KMS-11 (cell line): ENCODE results near the gene IFNG-AS1.

ENCODE experiments used
- H2AFZ ChIP-seq: fragments of 200-600 bp; sonication (generic); 2 replicates; pipeline ENCODE4 v1.6.1; 2016; ENCODE audit warnings: antibody characterized with exemption, mixed run types, low read depth
- H3K27ac ChIP-seq: fragments of 200-600 bp; sonication (generic); 2 replicates; pipeline ENCODE4 v1.6.1; 2016; ENCODE audit warnings: mild to moderate bottlenecking, mixed run types
- H3K27me3 ChIP-seq: fragments of 200-600 bp; sonication (generic); 2 replicates; pipeline ENCODE4 v1.6.1; 2017; ENCODE audit warnings: mild to moderate bottlenecking, low read depth, mixed run types, moderate library complexity; ENCODE audit not compliant: insufficient read depth
- H3K36me3 ChIP-seq: fragments of 200-600 bp; sonication (generic); 2 replicates; pipeline ENCODE4 v1.6.1; 2017; ENCODE audit warnings: mild to moderate bottlenecking, mixed run types; ENCODE audit not compliant: insufficient read depth
- H3K4me1 ChIP-seq: fragments of 200-600 bp; sonication (generic); 2 replicates; pipeline ENCODE4 v1.6.1; 2016; ENCODE audit warnings: mild to moderate bottlenecking, low read depth, mixed run types; ENCODE audit not compliant: poor library complexity, severe bottlenecking
- H3K4me2 ChIP-seq: fragments of 200-600 bp; sonication (generic); 2 replicates; pipeline ENCODE4 v1.7.0; 2016; ENCODE audit warnings: mild to moderate bottlenecking, mixed run types
- H3K4me3 ChIP-seq: fragments of 200-600 bp; sonication (generic); IDR thresholded peaks from 2 replicates; pipeline ENCODE4 v1.6.1; 2017; ENCODE audit warnings: low read depth, low read length, mixed read lengths; ENCODE audit not compliant: insufficient read depth
- H3K79me2 ChIP-seq: fragments of 200-600 bp; sonication (generic); 2 replicates; pipeline ENCODE4 v1.6.1; 2016; ENCODE audit warnings: low read depth, mixed run types; ENCODE audit not compliant: insufficient read depth
- H3K9ac ChIP-seq: fragments of 200-600 bp; sonication (generic); 2 replicates; pipeline ENCODE4 v1.6.1; 2016; ENCODE audit warnings: mild to moderate bottlenecking, mixed run types
- H4K20me1 ChIP-seq: fragments of 200-600 bp; sonication (generic); 2 replicates; pipeline ENCODE4 v1.6.1; 2016; ENCODE audit warnings: mild to moderate bottlenecking, mixed run types; ENCODE audit not compliant: insufficient read depth
- TF ChIP-seq, protein P1 (sequence below): fragments of 200-600 bp; sonication (generic); conservative IDR thresholded peaks from 2 replicates; pipeline ENCODE4 v1.6.1; 2017; ENCODE audit warnings: low read depth, mild to moderate bottlenecking, antibody characterized with exemption, low read length, moderate library complexity, mixed read lengths

Gene IFNG-AS1

DNA sequence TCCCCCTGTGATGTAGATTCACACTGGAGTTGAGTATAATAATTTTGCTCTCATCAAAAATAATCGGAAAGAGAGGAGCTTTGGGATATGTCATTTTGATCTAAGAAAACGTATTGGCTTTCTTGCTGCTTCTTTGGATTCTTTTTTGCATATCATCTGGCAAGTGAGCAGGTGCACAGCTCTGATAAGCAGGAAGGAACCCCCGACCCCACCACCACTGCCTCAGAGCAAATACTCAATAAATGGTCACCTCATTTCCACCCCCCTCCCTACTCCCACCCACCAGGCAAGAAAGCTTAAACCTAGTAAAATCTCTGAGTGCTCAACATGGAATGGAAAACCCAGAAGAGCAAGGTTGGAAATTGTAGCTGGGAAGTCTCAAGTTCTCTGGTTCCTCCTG is 49.4 kb downstream of the IFNG-AS1 start:
- Histone ChIP-seq H2AFZ (no peak overlapping the region), H3K27me3 (no peaks in the 10 kb centered on the region), H3K79me2 (no peaks in the 10 kb centered on the region), H3K9ac (no peak overlapping the region), H4K20me1 (no peaks in the 10 kb centered on the region), H3K36me3 (no peaks in the 10 kb centered on the region), H3K27ac (no peak overlapping the region), H3K4me1 (peaks cover 7% of the 10 kb centered on the region), H3K4me3 (no peak overlapping the region), H3K4me2 (no peak overlapping the region)
- TF ChIP-seq, protein P1, sequence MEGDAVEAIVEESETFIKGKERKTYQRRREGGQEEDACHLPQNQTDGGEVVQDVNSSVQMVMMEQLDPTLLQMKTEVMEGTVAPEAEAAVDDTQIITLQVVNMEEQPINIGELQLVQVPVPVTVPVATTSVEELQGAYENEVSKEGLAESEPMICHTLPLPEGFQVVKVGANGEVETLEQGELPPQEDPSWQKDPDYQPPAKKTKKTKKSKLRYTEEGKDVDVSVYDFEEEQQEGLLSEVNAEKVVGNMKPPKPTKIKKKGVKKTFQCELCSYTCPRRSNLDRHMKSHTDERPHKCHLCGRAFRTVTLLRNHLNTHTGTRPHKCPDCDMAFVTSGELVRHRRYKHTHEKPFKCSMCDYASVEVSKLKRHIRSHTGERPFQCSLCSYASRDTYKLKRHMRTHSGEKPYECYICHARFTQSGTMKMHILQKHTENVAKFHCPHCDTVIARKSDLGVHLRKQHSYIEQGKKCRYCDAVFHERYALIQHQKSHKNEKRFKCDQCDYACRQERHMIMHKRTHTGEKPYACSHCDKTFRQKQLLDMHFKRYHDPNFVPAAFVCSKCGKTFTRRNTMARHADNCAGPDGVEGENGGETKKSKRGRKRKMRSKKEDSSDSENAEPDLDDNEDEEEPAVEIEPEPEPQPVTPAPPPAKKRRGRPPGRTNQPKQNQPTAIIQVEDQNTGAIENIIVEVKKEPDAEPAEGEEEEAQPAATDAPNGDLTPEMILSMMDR, result no peak

DNA sequence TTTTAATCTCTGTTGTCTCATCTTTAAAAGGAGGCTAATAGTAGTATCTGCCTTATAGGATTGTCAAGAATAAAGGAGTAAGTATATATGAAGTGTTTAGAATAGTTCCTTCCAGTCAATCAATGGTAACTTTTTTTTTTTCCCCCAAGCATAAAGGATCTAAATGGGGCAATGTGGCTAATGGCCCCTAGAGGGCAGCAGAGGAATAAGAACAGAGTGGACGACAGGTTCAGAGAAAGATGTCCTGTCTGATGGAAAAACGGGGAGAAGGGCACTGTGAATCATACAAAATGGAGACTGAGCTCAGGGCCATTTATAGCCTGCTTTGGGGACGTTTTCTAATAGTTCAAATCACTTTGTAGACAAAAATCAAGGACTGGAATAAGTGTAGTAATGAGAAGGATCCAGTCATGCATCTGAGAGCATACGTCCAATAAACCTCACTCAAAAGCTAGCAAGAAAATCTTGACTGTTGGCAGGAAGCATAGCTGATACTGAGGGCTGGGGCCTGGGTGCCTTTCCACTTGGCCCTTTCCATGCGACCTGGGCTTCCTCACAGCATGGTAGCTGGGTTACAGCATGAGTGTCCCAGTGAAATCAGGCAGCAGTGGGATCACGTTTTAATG is 51.3 kb downstream of the IFNG-AS1 start:
- Histone ChIP-seq H3K79me2 (no peaks in the 10 kb centered on the region), H2AFZ (peak overlapping the region; percentile 36; the same call in 1 of the 2 replicates), H3K27me3 (no peaks in the 10 kb centered on the region), H3K9ac (no peak overlapping the region), H3K36me3 (no peaks in the 10 kb centered on the region), H3K4me1 (peaks cover 7% of the 10 kb centered on the region), H4K20me1 (no peaks in the 10 kb centered on the region), H3K27ac (no peak overlapping the region), H3K4me3 (no peak overlapping the region), H3K4me2 (no peak overlapping the region)
- TF ChIP-seq, protein P1, result peak; percentile 99

DNA sequence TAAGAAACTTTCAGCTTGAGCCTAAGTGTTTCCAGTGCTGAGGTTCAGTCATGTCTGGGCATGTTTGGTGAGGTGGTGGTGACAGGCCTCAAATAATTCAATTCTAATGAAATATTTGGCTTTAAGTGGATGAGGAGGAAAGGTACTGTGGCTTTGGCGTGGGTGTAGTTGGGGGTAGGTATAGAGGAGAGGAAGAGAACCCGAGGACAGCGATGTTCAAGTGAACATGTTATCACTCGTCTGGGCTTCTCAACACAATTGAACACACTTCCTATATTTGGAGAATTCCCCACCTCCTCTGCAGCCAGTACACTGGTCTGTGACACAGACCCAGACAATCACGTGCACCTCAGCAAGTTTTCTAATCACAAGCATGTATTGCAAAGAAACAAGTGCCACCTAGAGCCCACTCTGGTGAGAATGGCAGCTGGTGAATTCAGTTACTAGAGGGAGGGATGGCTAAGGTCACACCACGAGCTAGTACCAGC is 53.0 kb downstream of the IFNG-AS1 start:
- Histone ChIP-seq H3K36me3 (no peaks in the 10 kb centered on the region), H3K27ac (no peak overlapping the region), H3K9ac (no peak overlapping the region), H2AFZ (no peak overlapping the region), H3K79me2 (no peaks in the 10 kb centered on the region), H3K4me2 (no peak overlapping the region), H3K4me3 (no peak overlapping the region), H3K27me3 (no peaks in the 10 kb centered on the region), H4K20me1 (no peaks in the 10 kb centered on the region), H3K4me1 (peaks cover 7% of the 10 kb centered on the region)
- TF ChIP-seq, protein P1, result no peak

DNA sequence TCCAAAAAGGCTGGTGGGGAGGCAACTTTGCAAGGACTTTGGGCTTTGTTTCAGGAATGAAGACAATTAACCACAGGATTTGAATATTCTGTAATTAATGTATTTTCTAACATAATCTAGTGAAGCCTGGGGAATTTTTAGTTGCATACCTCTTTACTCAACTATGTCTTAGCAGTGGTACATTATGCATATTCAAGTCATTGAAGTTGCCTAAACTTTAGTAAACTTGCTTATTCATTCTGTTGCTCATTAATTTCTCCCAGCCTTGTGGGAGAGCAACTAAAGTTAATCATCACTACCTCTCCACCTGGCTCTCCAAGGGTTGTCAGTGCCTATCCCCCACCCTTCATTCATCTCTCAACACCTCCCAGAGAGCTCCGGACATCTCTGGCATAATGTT is 54.2 kb downstream of the IFNG-AS1 start:
- no peak overlapping the region for H3K9ac ChIP-seq
- TF ChIP-seq, protein P1, result no peak
- no peaks in the 10 kb centered on the region for H3K36me3 ChIP-seq
- H3K27ac ChIP-seq, result no peak overlapping the region
- H3K27me3 ChIP-seq, result no peaks in the 10 kb centered on the region
- no peak overlapping the region for H3K4me2 ChIP-seq
- H3K4me1 ChIP-seq, result peaks cover 7% of the 10 kb centered on the region
- H3K4me3 ChIP-seq, result no peak overlapping the region
- no peak overlapping the region for H2AFZ ChIP-seq
- H3K79me2 ChIP-seq, result no peaks in the 10 kb centered on the region
- no peaks in the 10 kb centered on the region for H4K20me1 ChIP-seq
